Adipocyte (in vitro differentiated cells): ENCODE results near the gene ANK2.

Experiments used
- DNase-seq: peaks from one replicate; pipeline ENCODE4 v3.0.0-alpha.2; 2015; ENCODE audit warnings: low read depth
- H3K27me3 ChIP-seq: replicated peaks from 2 replicates; pipeline ENCODE4 v1.7.0; 2013; ENCODE audit warnings: mild to moderate bottlenecking, low read length, moderate library complexity; ENCODE audit not compliant: control insufficient read depth, insufficient read depth
- H3K36me3 ChIP-seq: 2 replicates; pipeline ENCODE4 v1.7.0; 2013; ENCODE audit warnings: low read length, mild to moderate bottlenecking, moderate library complexity; ENCODE audit not compliant: control insufficient read depth, insufficient read depth, severe bottlenecking
- H3K4me1 ChIP-seq: 2 replicates; pipeline ENCODE4 v1.7.0; 2013; ENCODE audit warnings: mild to moderate bottlenecking, low read length, moderate library complexity; ENCODE audit not compliant: control insufficient read depth, insufficient read depth
- H3K4me3 ChIP-seq: 2 replicates; pipeline ENCODE4 v1.7.0; 2013; ENCODE audit warnings: mild to moderate bottlenecking, low read length, moderate library complexity
- H3K9ac ChIP-seq: 2 replicates; pipeline ENCODE4 v1.7.0; 2013; ENCODE audit warnings: mild to moderate bottlenecking, low read length, moderate library complexity
- H3K9me3 ChIP-seq: 2 replicates; pipeline ENCODE4 v1.7.0; 2013; ENCODE audit warnings: mild to moderate bottlenecking, low read length, moderate library complexity; ENCODE audit not compliant: control insufficient read depth

The ANK2 gene

DNA sequence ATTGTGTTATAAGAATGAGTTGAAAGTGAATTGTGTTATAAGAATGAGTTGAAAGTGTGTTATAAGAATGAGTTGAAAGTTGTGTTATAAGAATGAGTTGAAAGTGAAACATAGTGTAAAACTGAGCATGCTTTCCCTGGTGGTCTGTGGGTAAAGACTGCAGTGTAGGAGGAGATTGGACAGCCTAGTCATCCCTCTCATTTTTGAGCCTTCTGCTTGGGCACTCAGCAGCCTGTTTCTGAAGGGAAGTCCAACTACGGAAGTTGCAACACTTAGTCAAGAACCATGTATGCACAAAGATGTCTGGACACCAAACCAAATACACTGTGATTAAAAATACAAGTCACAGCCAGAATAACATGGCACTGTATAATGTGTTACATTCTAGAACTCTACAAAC, 72.6 kb downstream of the ANK2 start:
- no peaks in the 10 kb centered on the region for H3K27me3 ChIP-seq
- H3K9me3 ChIP-seq, result no peaks in the 10 kb centered on the region
- DNase-seq, result no peak
- no peak overlapping the region for H3K9ac ChIP-seq
- H3K36me3 ChIP-seq, result no peaks in the 10 kb centered on the region
- H3K4me1 ChIP-seq, result no peaks in the 10 kb centered on the region
- no peak overlapping the region for H3K4me3 ChIP-seq

DNA sequence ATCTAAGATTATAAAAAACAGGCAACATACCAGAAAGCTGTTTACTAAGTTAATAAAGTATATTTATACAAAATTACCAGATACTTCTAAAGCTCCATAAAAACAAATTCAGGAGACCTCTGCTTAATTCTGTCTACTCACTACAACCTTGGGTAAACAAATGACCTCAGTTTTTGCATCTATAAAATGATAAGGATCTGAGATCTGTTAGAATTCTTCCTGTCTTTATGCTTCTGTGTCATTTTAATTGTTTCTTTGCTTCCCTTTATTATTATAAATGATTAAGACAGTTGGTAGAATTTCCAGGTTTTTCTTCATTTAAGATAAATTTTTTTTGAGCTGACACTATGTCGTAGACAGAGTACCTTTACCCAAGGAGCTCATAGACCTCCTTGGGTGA, 76.0 kb downstream of the ANK2 start:
- H3K27me3 ChIP-seq, result no peaks in the 10 kb centered on the region
- H3K36me3 ChIP-seq, result no peaks in the 10 kb centered on the region
- no peak overlapping the region for H3K9ac ChIP-seq
- no peak for DNase-seq
- H3K4me1 ChIP-seq, result no peaks in the 10 kb centered on the region
- no peaks in the 10 kb centered on the region for H3K9me3 ChIP-seq
- no peak overlapping the region for H3K4me3 ChIP-seq

DNA sequence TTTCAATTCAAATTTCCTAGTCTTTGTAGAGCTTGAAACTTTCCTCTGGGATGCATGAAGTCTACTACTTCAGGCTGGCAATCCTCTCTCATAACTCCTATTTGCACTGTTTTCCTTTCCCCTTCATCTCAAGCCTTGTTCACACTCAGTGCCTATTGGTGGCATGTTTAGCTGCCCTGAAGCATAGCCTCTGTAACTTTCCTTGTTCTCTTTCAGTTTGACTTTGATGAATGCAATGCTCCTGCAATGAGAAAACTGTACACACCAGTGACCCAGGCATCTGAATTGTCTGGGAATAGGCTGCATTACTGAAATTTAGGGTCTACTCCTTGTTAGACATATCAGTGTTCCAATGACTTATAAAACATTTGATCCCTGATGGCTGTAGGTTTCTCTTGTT, 81.7 kb downstream of the ANK2 start:
- Histone ChIP-seq H3K36me3 (no peaks in the 10 kb centered on the region), H3K27me3 (no peaks in the 10 kb centered on the region), H3K4me1 (no peaks in the 10 kb centered on the region), H3K9ac (no peak overlapping the region), H3K9me3 (no peaks in the 10 kb centered on the region), H3K4me3 (no peak overlapping the region)
- DNase-seq, result no peak

DNA sequence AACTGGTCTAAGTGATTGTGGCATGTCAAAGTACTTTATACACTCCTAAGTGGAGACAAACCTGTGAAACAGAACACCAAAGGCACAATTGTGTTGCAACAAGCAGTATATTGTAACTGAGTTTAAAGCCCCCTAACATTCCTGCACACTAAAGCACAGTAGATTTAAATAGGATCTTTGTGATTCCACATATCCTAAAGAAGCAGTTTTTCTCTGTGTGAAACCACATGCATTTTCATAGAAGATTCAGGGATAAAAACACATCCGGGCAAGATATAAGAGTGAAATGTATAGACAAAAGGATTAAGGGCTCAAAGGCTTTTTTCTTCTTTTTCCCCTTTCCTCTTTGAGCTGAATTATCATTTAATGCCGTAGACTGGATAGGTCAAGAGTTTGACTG, 82.2 kb downstream of the ANK2 start:
- no peaks in the 10 kb centered on the region for H3K4me1 ChIP-seq
- H3K9ac ChIP-seq, result no peak overlapping the region
- no peaks in the 10 kb centered on the region for H3K36me3 ChIP-seq
- no peaks in the 10 kb centered on the region for H3K9me3 ChIP-seq
- no peak overlapping the region for H3K4me3 ChIP-seq
- H3K27me3 ChIP-seq, result no peaks in the 10 kb centered on the region
- no peak for DNase-seq

DNA sequence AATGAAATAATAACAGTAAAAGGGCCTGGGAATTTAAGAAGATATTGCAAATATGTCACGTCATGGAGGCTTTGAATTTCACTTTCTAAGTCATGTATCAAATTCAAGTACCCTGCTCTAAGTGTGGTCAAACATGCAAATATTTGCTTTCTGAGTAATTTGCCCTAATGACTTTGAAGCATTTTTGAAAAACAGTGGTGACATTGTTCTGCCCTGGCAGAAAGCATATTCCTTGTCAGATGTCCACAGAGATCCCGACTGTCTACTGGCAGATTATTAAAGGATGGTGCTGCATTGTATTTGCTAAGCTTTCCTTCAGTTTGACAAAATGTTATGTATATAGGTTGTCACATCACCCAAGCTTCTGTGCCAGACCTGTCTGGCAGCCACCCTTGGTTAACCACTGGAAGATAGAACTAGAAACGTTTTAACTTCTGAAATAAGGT, 92.5 kb downstream of the ANK2 start:
- Histone ChIP-seq H3K4me3 (peak overlapping the region; percentile 24), H3K4me1 (peaks cover 28% of the 10 kb centered on the region), H3K9ac (peak overlapping the region; percentile 28), H3K27me3 (no peaks in the 10 kb centered on the region), H3K36me3 (no peaks in the 10 kb centered on the region), H3K9me3 (no peaks in the 10 kb centered on the region)
- peak; percentile 86 for DNase-seq

DNA sequence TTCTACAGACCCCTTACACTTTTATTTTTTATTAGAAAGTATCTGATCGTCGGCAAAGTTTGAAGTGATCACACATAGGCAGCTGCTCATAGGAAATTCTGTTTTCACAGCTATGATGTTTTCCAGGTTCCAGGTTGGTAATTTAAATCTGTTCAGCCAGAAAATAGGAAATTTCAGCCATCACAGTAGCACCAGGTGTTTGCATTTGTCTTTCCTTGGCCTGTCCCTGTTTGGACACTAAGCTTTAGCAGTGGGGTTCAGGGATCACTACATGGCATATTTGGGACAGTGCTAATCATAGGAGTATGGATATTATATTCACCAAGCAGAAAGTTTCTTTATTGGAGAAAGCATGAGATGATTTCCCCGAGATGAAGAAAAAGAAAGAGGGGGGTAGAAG, 92.9 kb downstream of the ANK2 start:
- Histone ChIP-seq H3K9ac (peak overlapping the region; percentile 2), H3K9me3 (no peaks in the 10 kb centered on the region), H3K4me1 (peaks cover 33% of the 10 kb centered on the region), H3K36me3 (no peaks in the 10 kb centered on the region), H3K4me3 (peak overlapping the region; percentile 24), H3K27me3 (no peaks in the 10 kb centered on the region)
- DNase-seq, result no peak

DNA sequence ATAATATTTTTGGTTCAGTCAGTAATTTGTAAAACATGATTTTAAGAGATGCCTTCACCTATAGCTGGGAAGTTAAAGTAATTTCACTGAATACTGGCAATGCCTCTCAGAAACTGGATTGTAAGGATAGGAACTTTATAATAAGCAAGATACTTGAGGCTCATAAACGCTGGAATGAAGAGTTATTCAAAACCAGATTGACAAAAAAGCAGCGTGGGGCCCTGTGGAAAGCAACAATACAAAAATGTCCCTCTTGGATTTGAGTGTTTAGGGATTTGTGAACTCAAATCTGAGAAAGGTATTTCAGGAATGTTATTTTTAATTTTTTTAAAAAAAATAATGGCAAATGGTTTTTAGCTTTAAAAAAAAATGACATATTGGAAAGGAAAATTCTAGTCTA, 94.6 kb downstream of the ANK2 start:
- H3K27me3 ChIP-seq, result no peaks in the 10 kb centered on the region
- H3K4me1 ChIP-seq, result peaks cover 41% of the 10 kb centered on the region
- H3K9ac ChIP-seq, result peak overlapping the region; percentile 13
- peak; percentile 28 for DNase-seq
- H3K4me3 ChIP-seq, result peak overlapping the region; percentile 24
- no peaks in the 10 kb centered on the region for H3K9me3 ChIP-seq
- no peaks in the 10 kb centered on the region for H3K36me3 ChIP-seq

DNA sequence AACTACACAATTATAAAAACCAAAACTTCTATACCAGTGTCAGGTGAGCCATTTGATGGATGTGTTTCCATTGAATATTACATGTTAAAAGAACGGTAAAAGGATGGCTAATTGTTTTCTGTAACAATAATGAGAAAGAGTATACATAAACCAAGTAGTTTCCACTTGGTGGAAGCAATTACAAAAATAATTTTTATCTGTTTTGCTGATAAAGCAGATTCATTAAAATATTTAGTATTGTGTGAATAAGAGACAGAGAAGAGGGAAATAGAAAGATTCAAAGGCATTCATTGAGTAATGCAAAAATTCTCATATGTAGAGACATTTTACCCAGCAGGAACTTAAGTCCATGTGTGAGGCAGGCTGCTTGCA, 95.7 kb downstream of the ANK2 start:
- Histone ChIP-seq H3K9ac (no peak overlapping the region), H3K9me3 (no peaks in the 10 kb centered on the region), H3K4me1 (peaks cover 41% of the 10 kb centered on the region), H3K27me3 (no peaks in the 10 kb centered on the region), H3K36me3 (no peaks in the 10 kb centered on the region), H3K4me3 (no peak overlapping the region)
- DNase-seq, result no peak

DNA sequence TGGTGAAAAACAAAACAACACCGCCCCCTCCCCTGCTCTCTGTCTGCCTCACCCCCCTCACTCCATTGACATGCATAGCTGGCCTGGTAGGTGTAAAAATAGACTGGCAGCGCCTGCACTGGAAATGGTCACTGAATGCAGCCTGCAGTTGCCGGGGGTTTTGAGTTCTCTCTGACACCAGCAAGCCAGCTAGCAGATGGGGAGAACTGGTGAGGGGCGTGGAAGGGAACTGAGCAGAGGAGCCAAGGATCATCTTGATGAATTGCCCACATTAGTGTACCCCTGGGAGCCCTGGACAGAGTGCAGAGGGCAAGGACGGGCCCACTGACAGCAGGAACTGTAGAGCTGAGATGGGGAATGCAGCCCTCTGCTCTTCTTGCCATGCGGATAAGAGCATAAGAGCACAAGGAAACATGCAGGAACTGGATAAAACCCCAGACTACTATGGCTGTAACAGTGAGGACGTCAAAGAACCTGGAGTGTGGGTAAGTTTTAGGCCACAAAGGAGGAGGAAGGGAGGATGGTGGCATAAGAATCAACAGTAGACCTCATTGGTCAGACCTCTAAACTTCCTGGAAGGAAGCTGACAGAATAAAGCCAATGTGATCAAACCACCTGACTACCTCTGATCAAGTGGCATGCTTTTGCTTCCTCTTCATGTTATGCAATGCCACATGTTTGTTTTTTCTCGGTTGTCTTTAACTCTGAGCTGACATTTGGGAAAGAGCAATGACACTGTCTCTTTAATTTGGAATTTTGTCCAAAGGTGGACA, 96.3 kb downstream of the ANK2 start:
- Histone ChIP-seq H3K4me1 (peaks cover 41% of the 10 kb centered on the region), H3K9me3 (no peaks in the 10 kb centered on the region), H3K9ac (no peak overlapping the region), H3K36me3 (no peaks in the 10 kb centered on the region), H3K27me3 (no peaks in the 10 kb centered on the region), H3K4me3 (no peak overlapping the region)
- no peak for DNase-seq

DNA sequence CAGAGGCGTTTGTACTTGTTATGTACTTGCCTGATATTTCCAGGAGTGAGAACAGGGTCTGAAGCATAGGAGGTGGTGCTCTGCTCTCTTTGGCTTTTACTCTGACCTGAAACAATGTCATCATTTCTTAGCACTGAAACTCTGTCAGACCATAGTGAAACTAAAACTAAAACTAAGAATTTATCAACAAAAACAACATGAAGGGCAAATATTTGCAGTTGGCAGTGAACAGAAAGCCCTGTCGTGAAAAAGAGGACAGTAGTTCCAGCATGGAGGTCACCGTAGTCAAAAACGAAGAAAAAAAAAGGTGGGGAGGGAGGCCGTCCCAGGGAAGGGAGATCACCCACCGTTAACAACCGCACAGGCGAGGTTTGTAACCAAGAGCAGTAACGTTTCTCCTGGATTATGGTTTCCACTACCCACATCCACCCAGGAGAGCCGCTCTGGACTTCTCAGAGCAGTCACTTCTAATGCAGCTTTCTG, 97.5 kb downstream of the ANK2 start:
- Histone ChIP-seq H3K9ac (peak overlapping the region; percentile 91), H3K36me3 (no peaks in the 10 kb centered on the region), H3K4me3 (peak overlapping the region; percentile 86), H3K4me1 (peaks cover 33% of the 10 kb centered on the region), H3K9me3 (no peaks in the 10 kb centered on the region), H3K27me3 (no peaks in the 10 kb centered on the region)
- peak; percentile 30 for DNase-seq

DNA sequence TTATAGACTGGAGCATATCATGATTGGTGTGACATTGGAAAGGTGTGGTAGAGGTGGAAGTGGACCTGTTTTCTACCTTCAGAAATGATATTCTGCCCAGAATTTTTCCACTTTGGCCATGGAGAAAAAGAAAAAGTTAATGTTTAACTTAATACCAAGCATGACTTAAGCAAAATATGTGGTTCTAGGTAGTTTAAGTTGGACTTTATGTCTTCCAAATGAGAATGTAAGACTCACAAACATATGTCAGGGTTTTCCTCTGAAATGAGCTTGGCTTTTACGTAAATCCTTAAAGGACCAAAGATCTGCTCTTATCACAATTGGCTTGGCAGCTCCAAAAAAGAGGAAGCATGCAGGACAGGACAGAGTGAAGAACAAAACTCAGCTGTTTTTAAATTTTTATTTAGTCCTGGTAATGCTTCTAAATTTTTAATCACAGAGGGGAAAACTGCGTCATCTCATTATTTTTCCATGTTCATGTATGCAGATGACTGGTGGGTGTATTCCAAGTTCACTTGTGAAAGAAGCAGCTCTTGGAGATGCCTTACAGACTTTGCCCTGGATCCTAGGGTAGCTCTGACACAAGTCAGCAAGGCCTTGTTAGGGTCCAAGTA, 98.2 kb downstream of the ANK2 start:
- Histone ChIP-seq H3K4me3 (peak overlapping the region; percentile 86), H3K4me1 (peaks cover 26% of the 10 kb centered on the region)
- no peak for DNase-seq

More for the DNA sequence above, 98.2 kb downstream of the ANK2 start:
- H3K9me3 ChIP-seq, result no peaks in the 10 kb centered on the region
- no peaks in the 10 kb centered on the region for H3K36me3 ChIP-seq
- no peaks in the 10 kb centered on the region for H3K27me3 ChIP-seq
- H3K9ac ChIP-seq, result peak overlapping the region; percentile 91
